ENCODE results near the gene MAP3K8. TPM values are rescaled to one million over a fixed set of nuclear protein-coding genes. Genes with fewer than 3 reads are reported as not detected.

Gene MAP3K8
- total and polyA plus RNA-seq, 10 of the 15 experiments (the other 5 are each of a cell fraction or from before 2014, with no cell fraction given) = 25.5 to 115 (median 40.2) TPM

- no peak overlapping the region for H3K4me2 ChIP-seq (ENCODE audit: control insufficient read depth, insufficient read depth)
- in situ Hi-C loops (cut with MboI) (no loop called here), intact Hi-C loops (cut with micrococcal nuclease; ENCODE audit: unreplicated experiment) (no loop called here)
- POLR2A ChIA-PET = no interaction called here
- RAD21 ChIA-PET (ENCODE audit: unreplicated experiment) = interaction anchor here (1.0 kb wide), 1 partner anchor 204 kb away, joined by 3 read pairs; no protein-coding TSS in a partner anchor
- FAIRE-seq (no peak), ATAC-seq (no peak), DNase-seq (ENCODE audit: low read depth, low spot score) (no peak)
- H3K9ac ChIP-seq (ENCODE audit: control insufficient read depth, insufficient read depth, low read length) = no peak overlapping the region
- BruUV-seq (replicated peaks) = no TSS peak
- no peaks in the 10 kb centered on the region for H3K79me2 ChIP-seq (ENCODE audit: control insufficient read depth, insufficient read depth, low read length)
- no peaks in the 10 kb centered on the region for H4K20me1 ChIP-seq (ENCODE audit: control insufficient read depth, insufficient read depth)
- CTCF ChIA-PET = interaction anchor here (9.5 kb wide), 1 partner anchor 202 kb away, joined by 221 read pairs; no protein-coding TSS in a partner anchor
- H2AFZ ChIP-seq (ENCODE audit: control insufficient read depth, low read depth, low read length) = no peak overlapping the region
- no peaks in the 10 kb centered on the region for H3K36me3 ChIP-seq (ENCODE audit: control insufficient read depth in 2 of 2, insufficient read depth in 2 of 2, low read length in 1 of 2)
- no peak overlapping the region for H3K27ac ChIP-seq (ENCODE audit: control insufficient read depth, insufficient read depth)
- H3K27me3 ChIP-seq (replicated peaks in 1 of 2; ENCODE audit: control insufficient read depth in 2 of 2, insufficient read depth in 2 of 2, low read length in 1 of 2) = no peaks in the 10 kb centered on the region; a peak in 1 of 4 replicates
- SMC1A ChIA-PET (ENCODE audit: uncharacterized antibody, unreplicated experiment) = interaction anchor here (1.2 kb wide), 1 partner anchor 153 kb away, joined by 3 read pairs; no protein-coding TSS in a partner anchor
- TF ChIP-seq ZBED1 (IDR thresholded peaks at IDR 0.05; ENCODE audit: borderline replicate concordance) (no peak), IRF3 (IDR thresholded peaks at IDR 0.05) (no peak), E2F4 (IDR thresholded peaks at IDR 0.05; ENCODE audit: low read depth, low read length) (no peak), WRNIP1 (IDR thresholded peaks at IDR 0.05; ENCODE audit: borderline replicate concordance, low read depth, low read length) (no peak), JUNB (IDR thresholded peaks at IDR 0.05) (no peak), NFYA (IDR thresholded peaks at IDR 0.05; ENCODE audit: borderline replicate concordance, low read depth, low read length) (no peak), IKZF2 (IDR thresholded peaks at IDR 0.05) (no peak), ZBTB40 (IDR thresholded peaks at IDR 0.05; ENCODE audit: borderline replicate concordance) (no peak)
- no peaks in the 10 kb centered on the region for H3K9me3 ChIP-seq (replicated peaks; ENCODE audit: control insufficient read depth, insufficient read depth, low read length)
- WGBS (ENCODE audit: insufficient coverage, insufficient replicate concordance, low lambda C conversion rate, missing lambda C conversion rate) = 49% methylated on average over 13 of the region's 13 CpGs
- H3K4me3 ChIP-seq = no peak overlapping the region
- no peaks in the 10 kb centered on the region for H3K4me1 ChIP-seq (ENCODE audit: control insufficient read depth, insufficient read depth, low read length)
These were observed 47.0 kb upstream of the MAP3K8 start for GRCh38 chr10:30386801-30387588.
